ENCODE data around the gene SYNC. TPM values are rescaled to one million over a fixed set of nuclear protein-coding genes. Genes with fewer than 3 reads are reported as not detected.
"Not testable (repeated sequence)": the region's sequence is repeated elsewhere in the genome, so short reads cannot be mapped to it uniquely, and the experiment has no call there.

Gene SYNC
- total RNA-seq, 2 donors from 2014 or later: not detected

DNA sequence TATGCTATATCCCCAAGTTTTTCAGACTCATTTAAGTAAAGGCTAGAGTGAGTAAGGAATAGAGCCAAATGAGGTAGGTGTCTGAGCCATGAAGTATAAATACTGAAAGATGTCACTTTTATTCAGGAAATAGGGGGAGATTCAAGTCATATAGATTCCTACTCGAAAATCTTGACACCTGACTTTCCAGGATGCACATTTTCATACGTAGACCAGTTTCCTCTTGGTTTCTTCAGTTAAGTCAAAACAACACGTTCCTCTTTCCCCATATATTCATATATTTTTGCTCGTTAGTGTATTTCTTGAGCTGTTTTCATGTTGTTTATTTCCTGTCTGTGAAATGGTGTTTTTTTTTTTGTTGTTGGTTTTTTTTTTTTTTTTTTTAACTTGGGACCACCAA is 22.6 kb downstream of the SYNC start:
- not testable (repeated sequence) for ATAC-seq; DNase-seq (ENCODE audit: low spot score in 2 of 2); H3K27ac Mint-ChIP-seq; H3K9me3 Mint-ChIP-seq
- H3K36me3 Mint-ChIP-seq: peaks cover 0 to 19% of the 10 kb centered on the region in 2 donors

DNA sequence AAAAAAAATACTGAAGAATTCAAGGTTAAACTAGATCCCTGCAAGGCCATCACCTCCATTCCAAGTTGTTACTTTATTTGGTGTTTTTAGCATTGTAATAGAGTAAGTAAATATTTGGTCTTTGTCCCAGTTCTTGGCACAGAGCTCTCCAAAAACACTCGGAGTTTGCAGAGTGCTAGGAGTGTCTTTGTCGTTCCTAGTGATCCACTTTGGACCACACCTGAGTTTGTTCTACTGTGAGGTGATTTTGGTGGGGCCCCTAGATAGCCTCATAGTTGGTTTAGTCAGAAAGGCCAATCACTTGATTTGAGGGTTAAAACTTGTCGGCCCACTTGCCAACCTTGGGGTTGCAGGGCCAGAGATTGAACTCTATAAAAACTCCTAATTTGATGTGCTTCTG is 25.6 kb downstream of the SYNC start:
- Mint-ChIP-seq H3K36me3 (peaks cover 10 to 38% of the 10 kb centered on the region in 2 donors), H3K9me3 (no peaks in the 10 kb centered on the region), H3K27ac (peak overlapping the region in 1 of 2 donors; percentile 63)
- DNase-seq (ENCODE audit: low spot score in 2 of 2) (no peak), ATAC-seq (no peak)

DNA sequence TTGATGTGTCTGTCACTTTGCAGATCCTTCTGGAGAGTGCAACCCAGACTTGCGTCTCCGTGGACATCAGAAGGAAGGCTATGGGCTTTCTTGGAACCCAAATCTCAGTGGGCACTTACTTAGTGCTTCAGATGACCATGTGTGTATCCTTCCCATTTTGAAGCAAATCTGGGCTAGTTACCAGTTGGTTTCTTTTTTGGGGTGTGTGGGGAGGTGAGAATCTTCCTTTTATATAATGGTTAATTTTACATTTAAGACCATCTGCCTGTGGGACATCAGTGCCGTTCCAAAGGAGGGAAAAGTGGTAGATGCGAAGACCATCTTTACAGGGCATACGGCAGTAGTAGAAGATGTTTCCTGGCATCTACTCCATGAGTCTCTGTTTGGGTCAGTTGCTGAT is 33.9 kb downstream of the SYNC start:
- H3K36me3 Mint-ChIP-seq: peaks cover 22 to 26% of the 10 kb centered on the region in 2 donors
- not testable (repeated sequence) for ATAC-seq; H3K9me3 Mint-ChIP-seq; H3K27ac Mint-ChIP-seq; DNase-seq (ENCODE audit: low spot score in 2 of 2)

DNA sequence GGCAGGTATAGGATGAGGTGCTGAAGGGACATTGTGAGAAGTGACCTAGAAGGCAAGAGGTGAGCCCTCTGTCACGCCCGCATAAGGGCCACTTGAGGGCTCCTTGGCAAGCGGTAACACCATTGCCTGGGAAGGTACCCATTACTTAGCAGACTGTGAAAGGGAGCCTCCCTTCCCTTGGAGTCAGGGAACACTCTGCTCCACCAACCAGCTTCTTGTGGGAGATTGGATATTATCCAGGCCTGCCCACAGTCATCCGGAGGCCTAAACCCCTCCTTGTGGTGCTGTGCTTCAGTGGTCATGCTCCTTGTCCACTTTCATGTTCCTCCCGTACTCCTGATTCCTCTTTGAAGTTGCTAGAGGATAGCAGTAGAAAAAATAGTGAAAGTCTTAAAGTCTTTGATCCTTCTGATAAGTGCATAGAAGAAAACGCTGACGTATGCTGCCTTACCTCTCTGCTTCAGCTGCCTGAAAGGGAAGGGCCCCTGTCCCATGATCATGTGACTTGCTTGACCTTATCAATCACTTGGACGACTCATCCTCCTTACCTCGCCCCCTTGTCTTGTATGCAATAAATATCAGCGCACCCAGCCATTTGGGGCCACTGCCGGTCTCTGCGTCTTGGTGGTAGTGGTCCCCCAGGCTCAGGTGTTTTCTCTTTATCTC is 35.5 kb downstream of the SYNC start:
- no peak for DNase-seq (ENCODE audit: low spot score in 2 of 2)
- H3K9me3 Mint-ChIP-seq: no peaks in the 10 kb centered on the region
- no peak for ATAC-seq
- peak overlapping the region in 1 of 2 donors; percentile 72 for H3K27ac Mint-ChIP-seq
- H3K36me3 Mint-ChIP-seq: peaks cover 9 to 16% of the 10 kb centered on the region in 2 donors

DNA sequence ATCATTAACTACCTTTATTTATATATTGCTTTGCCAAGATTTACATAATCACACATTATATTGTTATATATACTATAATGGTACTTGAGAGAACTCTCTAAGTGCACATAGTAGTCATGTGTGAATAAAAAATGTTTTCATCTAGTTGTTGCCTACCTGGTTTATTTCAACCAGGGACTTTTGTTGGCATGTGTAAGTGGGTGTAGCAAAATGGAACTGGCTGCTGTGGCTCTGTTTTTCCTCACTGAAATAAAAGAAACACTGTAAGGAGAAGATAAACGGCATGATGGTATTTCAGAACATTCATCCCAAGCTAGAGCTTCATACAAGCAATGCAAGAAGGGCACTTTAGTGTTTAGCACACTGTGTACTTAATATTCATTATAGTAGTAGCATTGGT is 36.7 kb downstream of the SYNC start:
- ATAC-seq (no peak), DNase-seq (ENCODE audit: low spot score in 2 of 2) (no peak)
- peaks cover 5 to 17% of the 10 kb centered on the region in 2 donors for H3K36me3 Mint-ChIP-seq
- no peak overlapping the region for H3K27ac Mint-ChIP-seq
- no peaks in the 10 kb centered on the region for H3K9me3 Mint-ChIP-seq

DNA sequence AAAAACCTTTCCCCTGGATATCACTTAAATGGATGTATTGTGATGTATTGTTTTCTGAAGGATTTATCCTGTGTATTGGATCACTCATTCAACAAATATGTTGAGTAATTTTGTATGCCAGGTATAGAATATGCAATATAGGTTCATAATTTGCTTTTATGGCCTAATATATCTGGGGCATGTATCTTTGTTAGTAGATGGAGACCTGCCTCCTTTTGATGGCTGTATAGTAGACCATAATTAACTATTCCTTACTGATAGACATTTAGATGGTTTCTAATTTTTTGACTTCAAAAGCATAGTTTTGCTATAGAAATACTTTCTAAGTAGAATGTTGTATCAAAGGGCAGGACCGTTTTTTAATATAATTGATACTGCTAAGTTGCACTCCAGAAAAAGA is 43.0 kb downstream of the SYNC start:
- no peaks in the 10 kb centered on the region for H3K9me3 Mint-ChIP-seq
- DNase-seq (ENCODE audit: low spot score in 2 of 2) (no peak), ATAC-seq (no peak)
- peaks cover 30 to 51% of the 10 kb centered on the region in 2 donors for H3K36me3 Mint-ChIP-seq
- H3K27ac Mint-ChIP-seq: no peak overlapping the region

DNA sequence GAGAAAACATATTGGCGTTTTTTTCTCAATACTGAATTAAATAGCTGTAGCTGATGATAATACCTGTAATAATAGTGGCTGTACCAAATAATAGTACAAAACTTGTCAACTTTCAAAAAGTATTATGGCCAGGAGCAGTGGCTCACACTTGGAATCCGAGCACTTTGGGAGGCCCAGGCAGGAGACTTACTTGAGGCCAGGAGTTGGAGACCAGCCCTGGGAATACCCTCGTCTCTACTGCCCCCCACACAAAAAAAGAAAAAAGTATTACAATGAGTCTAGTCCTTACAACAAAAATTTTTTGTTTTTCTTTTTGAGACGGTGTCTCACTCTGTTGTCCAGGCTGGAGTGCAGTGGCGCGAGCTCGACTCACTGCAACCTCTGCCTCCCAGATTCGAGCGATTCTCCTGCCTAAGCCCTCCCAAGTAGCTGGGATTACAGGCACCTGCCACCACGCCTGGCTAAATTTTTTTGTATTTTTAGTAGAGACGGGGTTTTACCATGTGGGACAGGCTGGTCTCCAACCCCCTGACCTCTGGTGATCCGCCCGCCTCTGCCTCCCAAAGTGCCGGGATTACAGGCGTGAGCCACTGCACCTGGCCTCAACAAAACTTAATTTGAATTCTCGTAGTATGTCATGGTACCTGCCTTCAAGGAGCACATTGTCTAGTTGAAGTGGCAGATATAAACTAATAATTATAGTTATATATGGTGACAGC is 50.2 kb downstream of the SYNC start:
- peak overlapping the region; percentile 98 to 99 for H3K27ac Mint-ChIP-seq
- no peaks in the 10 kb centered on the region for H3K9me3 Mint-ChIP-seq
- H3K36me3 Mint-ChIP-seq: peaks cover 48 to 60% of the 10 kb centered on the region in 2 donors
- DNase-seq (ENCODE audit: low spot score in 2 of 2) (no peak), ATAC-seq (no peak)

DNA sequence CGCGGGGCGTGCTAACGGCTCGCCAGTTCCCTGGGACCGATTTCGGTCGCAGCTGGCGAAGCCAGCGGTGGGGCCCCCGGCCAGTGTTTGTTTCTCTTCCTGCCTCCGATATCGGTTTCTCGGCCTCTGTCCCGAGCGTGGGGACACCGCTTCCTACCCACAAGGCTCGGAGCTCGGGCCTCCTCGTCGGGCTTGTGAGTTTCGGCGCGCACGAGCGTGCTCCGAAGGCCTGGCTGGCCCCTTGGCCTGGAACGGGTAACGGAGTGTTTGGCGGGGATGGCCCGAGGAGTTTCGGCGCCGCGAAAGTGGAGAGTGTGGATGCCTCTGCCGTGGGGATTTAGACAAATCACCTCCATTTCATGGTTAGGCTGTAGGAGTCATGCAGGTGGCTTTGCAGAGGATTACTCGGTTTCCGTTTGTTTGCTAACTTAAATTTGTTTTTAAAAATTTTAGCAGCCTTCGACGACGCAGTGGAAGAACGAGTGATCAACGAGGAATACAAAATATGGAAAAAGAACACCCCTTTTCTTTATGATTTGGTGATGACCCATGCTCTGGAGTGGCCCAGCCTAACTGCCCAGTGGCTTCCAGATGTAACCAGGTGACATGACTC is 51.0 kb downstream of the SYNC start:
- Mint-ChIP-seq H3K9me3 (no peaks in the 10 kb centered on the region), H3K27ac (peak overlapping the region; percentile 98 to 99), H3K36me3 (peaks cover 42 to 51% of the 10 kb centered on the region in 2 donors)
- DNase-seq (ENCODE audit: low spot score in 2 of 2) (no peak), ATAC-seq (peak in 1 of 2 donors; percentile 7)

DNA sequence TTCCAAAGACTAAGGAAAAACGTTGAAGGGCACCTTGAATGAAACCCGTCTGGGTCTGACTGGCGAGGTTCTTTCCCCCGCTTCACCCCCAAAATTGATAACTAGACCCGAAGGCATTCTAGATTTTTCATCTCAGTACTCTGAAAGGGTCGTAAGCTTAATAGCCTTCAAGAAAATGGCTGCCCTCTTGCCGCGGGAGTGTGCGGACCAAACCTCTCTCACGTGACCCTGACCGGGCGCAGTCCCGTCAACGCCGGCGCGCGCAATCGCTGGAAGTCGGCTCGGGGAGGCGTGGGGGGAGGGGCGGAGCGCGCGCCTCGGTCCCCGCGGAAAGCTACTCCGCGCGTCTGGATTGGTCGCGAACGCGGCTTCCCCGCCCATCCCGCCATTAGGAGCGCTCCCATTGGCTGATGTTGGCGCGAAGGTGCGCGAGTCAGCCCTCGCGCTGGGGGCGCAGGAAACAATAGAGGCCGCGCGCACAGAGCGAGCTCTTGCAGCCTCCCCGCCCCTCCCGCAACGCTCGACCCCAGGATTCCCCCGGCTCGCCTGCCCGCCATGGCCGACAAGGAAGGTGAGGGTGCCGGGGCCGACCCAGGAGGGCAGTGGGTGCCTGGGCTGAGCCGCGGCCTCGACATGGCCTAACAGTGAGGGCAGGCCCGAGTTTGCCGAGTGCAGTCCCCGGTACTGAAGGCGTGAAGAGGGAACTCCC is 51.7 kb downstream of the SYNC start, which contains the start of gene RBBP4:
Gene RBBP4, plus strand, starts transcription at position 457 of the 709 bp plus-strand sequence. Its CDS starts 99 bp downstream, at position 556.
- DNase-seq (ENCODE audit: low spot score in 2 of 2): peak; percentile 99
- peaks cover 41 to 48% of the 10 kb centered on the region in 2 donors for H3K36me3 Mint-ChIP-seq
- ATAC-seq: peak; percentile 89 to 91
- peak within 1 kb of the TSS; percentile 98 to 99 for H3K27ac Mint-ChIP-seq
- no peaks in the 10 kb centered on the region for H3K9me3 Mint-ChIP-seq

DNA sequence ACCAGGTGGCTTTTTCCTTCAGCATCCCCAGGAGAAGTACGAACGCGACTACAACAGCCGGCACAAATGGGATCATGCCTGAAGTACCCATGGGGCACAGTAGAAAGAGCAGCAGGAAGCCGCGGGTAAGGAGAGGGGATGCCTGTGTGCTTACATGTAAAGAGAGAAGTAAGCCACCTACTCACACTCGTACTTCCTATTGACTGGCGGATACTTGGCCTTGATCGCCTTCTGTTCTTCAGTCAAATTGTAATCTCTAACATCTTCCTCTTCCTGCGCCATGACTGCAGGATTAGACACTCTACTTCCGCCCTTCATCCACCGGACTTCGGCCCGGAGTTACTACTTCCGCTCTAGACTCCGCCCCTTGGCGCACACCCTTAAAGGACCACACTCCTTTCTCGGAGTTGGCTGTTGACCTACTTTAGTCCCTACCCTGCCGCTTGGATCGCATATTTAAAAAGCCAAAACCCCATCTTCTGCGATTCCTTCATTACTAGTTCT is 52.3 kb downstream of the SYNC start, which contains the start of gene ZBTB8OS:
Gene ZBTB8OS, minus strand, starts transcription at position 303 of the 504 bp plus-strand sequence. Its CDS starts 21 bp downstream, at position 282.
- Mint-ChIP-seq H3K36me3 (peaks cover 35 to 42% of the 10 kb centered on the region in 2 donors), H3K27ac (peak within 1 kb of the TSS; percentile 98 to 99), H3K9me3 (no peaks in the 10 kb centered on the region)
- ATAC-seq (peak; percentile 80 to 83), DNase-seq (ENCODE audit: low spot score in 2 of 2) (peak; percentile 82 to 86)

DNA sequence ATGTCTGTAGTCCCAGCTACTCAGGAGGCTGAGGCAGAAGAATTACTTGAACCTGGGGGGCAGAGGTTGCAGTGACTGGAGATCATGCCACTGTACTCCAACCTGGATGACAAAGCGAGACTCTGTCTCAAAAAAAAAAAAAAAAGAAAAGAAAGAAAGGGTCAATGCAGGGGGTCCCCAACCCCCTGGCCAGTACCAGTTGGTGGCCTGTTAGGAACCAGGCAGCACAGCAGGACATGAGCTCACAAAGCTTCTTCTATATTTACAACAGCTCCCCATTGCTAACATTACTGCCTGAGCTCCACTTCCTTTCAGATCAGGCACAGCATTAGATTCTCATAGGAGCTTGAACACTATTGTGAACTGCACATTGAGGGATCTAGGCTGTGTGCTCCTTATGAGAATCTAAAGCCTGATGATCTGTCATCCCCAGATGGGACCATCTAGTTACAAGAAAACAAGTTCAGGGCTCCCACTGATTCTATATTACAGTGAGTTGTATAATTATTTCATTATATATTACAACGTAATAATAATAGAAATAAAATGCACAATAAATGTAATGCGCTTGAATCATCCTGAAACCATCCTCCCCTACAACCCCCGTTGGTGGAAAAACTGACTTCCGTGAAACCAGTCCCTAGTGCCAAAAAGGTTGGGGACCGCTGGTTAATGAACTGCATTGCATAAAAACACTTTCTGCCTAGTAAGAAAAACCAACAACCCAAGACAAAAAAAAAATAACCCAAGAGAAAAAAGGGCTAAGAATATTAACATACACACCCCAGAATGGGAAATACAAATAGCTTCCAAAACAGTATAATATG is 55.0 kb downstream of the SYNC start:
- H3K27ac Mint-ChIP-seq: no peak overlapping the region
- no peak for ATAC-seq

DNA sequence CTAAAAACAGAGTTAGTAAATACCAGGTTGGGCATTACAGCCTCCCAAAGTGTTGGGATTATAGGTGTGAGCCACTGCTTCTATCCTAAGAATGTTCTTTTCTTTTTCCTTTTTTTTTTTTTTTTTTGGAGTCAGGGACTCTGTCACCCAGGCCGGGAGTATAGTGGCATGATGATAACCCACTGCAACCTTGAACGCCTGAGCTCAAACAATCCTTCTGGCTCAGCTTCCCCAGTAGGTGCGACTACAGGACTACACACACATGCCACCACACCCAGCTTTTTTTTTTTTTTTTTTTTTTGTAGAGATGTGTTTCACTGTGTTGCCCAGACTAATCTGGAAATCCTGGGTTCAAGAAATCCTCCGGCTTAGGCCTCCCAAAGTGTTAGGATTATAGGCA is 58.1 kb downstream of the SYNC start:
- no peaks in the 10 kb centered on the region for H3K9me3 Mint-ChIP-seq
- H3K27ac Mint-ChIP-seq: no peak overlapping the region
- no peak for ATAC-seq
- no peak for DNase-seq (ENCODE audit: low spot score in 2 of 2)
- H3K36me3 Mint-ChIP-seq: peaks cover 0 to 9% of the 10 kb centered on the region in 2 donors

More for the DNA sequence above, 55.0 kb downstream of the SYNC start:
- H3K36me3 Mint-ChIP-seq: peaks cover 17 to 27% of the 10 kb centered on the region in 2 donors
- DNase-seq (ENCODE audit: low spot score in 2 of 2): no peak
- H3K9me3 Mint-ChIP-seq: no peaks in the 10 kb centered on the region

DNA sequence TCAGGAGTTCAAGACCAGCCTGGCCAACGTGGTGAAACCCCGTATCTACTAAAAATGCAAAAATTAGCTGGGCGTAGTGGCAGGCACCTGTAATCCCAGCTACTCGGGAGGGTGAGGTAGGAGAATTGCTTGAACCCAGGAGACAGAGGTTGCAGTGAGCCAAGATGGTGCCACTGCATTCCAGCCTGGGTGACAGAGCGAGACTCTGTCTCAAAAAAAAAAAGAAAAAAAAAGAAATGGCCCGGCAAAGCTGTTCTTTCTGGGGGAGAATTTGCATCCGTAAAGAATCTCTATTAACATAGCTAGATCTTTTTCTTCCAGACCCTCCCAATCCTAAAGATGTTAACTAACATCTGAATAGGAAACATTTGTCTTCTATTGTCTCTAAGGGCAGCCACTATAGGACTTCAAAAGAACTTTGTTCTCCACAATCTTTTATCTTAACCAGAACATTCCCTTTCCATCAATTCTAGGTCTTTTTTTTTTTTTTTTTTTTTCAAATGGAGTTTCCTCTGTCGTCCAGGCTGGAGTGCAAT is 60.2 kb downstream of the SYNC start:
- H3K9me3 Mint-ChIP-seq; ATAC-seq; H3K27ac Mint-ChIP-seq; DNase-seq (ENCODE audit: low spot score in 2 of 2); H3K36me3 Mint-ChIP-seq: not testable (repeated sequence)

DNA sequence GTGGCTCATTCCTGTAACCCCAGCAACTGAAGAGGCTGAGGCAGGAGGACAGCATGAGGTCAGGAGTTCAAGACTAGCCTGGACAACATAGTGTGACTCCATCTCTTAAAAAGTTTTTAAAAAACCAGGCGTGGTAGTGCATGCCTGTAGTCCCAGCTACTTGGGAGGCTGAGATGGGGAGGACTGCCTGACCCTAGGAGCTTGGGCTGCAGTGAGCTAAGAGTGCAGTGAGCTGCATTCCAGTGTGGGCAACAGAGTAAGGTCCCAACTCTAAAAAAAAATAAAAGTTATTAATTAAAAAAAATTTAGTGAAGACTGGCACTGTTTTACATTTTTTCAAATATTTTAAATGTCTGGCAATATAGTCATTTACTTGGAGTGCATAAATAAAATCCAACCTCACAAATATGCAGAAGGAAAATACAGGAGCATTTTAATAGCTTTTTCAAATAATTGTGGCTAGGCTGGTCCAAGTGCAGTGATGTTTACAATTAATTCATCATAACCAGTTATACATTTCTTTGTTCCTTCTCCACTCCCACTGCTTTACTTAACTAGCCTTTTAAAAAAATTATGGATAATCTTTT is 63.0 kb downstream of the SYNC start:
- H3K9me3 Mint-ChIP-seq: no peaks in the 10 kb centered on the region
- DNase-seq (ENCODE audit: low spot score in 2 of 2): no peak
- H3K36me3 Mint-ChIP-seq: no peaks in the 10 kb centered on the region
- H3K27ac Mint-ChIP-seq: peak overlapping the region in 1 of 2 donors; percentile 29
- no peak for ATAC-seq

Data from activated naive CD4-positive, alpha-beta T cell treated with anti-CD3 and anti-CD28 coated beads, Interleukin-2, amount 50 U/mL, for 72 hours (primary cell).